ENCODE measurements around the gene PADI4.
"Not testable (repeated sequence)": the region's sequence is repeated elsewhere in the genome, so short reads cannot be mapped to it uniquely, and the experiment has no call there.

The PADI4 gene

GRCh38 chr1:17392199-17392740, 84.3 kb downstream of the PADI4 start:
- no peak for DNase-seq (ENCODE audit: low read depth, low spot score)

DNA sequence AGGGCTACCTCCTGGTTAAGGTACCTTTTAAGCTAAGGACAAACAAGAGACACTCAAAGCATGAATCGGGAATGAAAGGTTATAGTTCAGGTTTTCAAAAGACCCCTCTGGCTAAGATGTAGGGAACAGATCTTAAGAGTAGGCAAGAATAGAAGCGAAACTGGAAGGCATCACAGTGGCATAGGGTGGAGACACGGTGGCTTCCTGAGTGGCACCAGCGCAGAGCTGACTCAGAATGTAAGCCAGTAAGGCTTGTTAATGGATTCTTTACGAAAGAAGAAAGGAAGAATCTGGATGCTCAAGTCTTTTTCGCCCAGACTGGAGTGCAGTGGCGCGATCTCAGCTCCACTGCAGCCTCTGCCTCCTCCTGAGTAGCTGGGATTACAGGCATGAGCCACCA, 85.2 kb downstream of the PADI4 start:
- DNase-seq (ENCODE audit: low read depth, low spot score), result no peak

DNA sequence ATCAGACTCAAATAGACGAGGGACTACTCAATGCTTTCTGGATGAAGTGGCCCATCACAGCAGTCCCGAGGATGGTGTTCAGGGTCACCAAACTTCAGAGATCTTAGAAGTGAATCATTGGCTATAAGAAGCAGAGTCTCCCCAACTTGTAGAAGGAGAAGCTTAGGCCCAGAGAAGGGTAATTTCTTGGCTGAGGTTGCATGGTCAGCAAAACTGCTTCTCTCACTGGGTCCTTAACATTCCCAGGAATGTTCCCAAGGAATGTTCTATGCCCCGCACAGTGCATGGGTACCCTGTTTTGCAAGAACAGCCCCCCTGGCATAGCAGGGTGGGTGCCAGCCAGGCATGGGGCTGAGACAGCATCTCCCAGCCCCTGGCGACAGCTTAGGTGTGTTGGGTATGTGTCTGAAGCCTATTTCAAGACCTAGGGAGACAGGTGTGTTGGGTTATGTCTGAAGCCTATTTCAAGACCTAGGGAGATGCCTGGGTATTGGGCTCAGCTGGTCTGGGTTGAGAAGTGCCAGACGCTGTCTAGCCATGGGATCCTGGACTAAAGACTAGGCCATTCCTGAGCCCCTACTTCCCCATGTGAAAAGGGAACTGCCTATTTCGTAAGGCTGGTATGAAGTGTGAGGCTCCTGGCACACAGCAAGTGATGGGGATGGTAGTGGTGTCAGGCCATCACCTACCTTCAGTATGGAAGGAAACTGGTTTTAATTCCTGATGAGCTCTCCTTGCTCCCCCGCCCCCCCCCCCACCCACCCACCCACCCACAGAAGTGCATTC, 90.1 kb downstream of the PADI4 start:
- no peak for DNase-seq (ENCODE audit: low read depth, low spot score)

- no peak for DNase-seq (ENCODE audit: low read depth, low spot score)
Measured at GRCh38 chr1:17400725-17401341, 92.8 kb downstream of the PADI4 start.

DNA sequence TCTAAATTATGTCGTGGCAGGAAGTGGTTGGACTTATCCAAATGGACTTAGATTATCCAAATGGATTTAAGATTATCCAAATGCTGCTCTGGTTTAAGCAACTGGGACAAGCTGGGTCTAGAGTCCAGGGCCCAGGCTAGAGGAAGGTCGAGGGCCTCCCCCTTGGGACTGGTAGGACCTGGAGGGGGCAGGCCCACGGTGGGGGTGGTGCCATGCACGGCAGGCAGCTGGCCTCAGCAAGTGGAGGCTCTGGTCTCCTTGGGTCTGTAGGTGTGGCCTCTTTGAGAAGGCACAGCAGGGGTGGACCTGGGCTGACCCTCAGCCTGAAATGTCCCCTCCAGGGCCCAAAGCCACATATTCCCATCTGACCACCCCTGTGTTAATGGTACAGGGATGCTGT, 93.8 kb downstream of the PADI4 start:
- DNase-seq (ENCODE audit: low read depth, low spot score), result no peak

DNA sequence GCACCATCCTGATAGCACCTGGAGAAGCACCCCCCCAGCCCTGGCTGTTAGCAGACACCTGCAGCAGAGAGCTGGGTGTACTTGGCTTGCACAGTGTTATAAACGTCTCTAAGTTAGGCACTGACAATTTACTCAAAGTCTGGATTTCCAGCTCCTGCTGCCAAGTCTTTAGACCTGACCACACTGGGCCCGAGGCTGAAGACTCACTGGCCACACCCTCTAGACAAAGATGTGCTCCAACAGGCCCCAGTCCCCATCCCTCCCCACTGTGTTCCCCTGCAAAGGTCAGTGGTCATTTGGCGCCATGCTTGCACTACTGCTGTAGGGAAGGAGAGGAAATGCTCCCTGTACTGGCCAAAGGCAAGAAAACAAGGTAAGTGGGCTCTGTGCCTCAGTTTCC, 95.1 kb downstream of the PADI4 start:
- DNase-seq (ENCODE audit: low read depth, low spot score), result no peak

- peak; percentile 29 for DNase-seq (ENCODE audit: low read depth, low spot score)
Measured at GRCh38 chr1:17404034-17404684, 96.2 kb downstream of the PADI4 start.

GRCh38 chr1:17404820-17405219, 96.8 kb downstream of the PADI4 start:
- no peak for DNase-seq (ENCODE audit: low read depth, low spot score)

DNA sequence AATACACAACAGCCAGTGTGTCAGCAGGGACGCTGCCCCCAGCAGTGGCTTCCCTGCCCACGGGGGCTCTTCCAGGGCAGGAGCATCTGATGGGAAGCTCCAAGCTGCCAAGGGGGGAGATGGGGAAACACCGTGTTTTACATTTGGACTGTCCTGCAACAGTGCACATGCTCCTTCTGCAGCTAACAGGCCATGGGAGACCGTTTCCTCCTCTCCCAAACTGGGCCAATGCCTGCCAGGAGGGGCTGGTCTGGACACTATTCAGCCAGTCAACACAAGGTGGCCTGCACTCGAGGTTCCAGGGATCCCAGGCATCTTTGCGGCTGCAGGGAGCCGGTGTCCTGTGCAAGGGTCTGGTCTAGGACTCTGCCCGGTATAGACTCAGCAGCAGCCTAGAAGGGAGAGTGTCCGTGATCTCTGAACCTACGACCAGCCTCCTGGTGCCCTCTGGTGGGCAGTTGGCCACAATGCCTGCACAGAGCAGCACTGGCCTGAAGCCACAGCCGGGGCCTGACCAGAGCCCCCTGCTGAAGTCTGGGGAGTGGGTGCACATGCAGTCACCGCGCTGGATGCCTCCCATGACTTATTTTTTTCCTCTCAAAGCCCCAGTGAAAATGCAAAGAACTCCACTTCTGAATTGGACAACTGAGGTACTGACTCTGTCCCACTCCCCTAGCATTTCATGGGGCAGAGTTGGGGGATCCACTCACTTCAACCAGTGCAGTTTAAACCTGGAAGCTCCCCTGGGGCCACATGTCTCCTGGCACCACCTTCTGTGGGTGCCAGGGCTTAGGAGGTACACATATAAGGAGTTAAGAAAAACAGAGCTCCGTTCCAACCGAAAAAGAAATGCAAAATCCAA, 98.1 kb downstream of the PADI4 start:
- DNase-seq (ENCODE audit: low read depth, low spot score), result peak; percentile 91

- DNase-seq (ENCODE audit: low read depth, low spot score), result not testable (repeated sequence)
Measured at GRCh38 chr1:17406760-17407475, 98.9 kb downstream of the PADI4 start.

DNA sequence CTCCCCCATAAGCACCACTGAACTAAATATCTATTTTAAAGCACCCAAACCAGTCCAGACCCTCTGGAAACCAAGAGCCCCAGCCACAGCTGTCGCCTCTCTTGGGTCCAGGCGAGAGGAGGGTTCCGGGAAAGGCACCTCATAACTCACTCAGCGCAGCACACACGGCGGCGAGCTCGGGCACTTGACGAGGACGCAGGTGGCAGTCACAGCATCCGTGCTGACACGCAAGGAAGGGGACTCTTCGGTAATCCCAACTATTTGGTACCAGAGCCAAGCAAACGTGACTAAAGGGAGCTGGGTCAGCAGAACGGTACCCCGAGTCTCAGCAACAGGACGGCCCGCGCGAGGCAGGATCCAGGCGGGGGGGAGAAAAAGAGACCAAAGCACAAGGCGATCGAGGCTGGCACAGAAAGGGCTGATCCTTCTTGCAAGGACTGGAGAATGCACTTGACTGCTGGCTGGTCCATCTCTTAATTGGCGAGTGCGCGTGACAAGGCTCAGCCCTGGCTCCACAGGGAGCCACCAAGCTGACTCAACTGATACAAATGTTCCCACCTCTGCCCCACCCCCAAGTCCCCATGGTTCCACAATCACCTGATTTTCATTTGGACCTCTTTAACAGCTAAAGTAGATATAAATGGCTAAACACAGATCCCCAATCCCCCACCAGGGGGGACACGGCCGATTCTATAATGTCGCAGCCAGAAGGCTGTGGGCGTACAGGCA, 100.0 kb downstream of the PADI4 start:
- not testable (repeated sequence) for DNase-seq (ENCODE audit: low read depth, low spot score)

DNA sequence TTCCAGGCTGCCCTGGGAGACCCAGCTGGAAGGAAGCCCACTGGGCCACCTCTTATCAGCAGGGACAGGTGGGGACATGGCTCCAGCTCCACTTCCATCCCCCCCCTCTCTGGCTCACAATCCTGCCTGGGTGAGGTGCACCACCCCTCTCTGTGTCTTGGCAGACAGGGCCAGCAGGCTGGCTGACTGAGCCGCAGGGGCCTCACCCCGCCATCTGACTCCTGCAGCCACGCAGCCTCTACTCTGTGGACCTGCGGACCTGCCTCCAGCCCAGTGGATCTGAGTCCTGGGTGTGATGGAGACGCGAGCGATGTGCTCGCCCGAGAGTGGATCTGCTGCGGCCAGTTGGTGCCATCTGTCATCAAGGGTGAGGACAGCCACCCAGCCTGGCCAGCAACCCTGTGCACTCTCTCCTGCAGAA, 101.4 kb downstream of the PADI4 start:
- DNase-seq (ENCODE audit: low read depth, low spot score), result no peak

- DNase-seq (ENCODE audit: low read depth, low spot score), result peak; percentile 94
Measured at GRCh38 chr1:17412093-17412870, 104.3 kb downstream of the PADI4 start.

All from ELF-1 (cell line).